ENCODE measurements around the gene WTAP.

GRCh38 chr6:159753081-159753872 is 26.0 kb downstream of the WTAP start:
- no peak for TF ChIP-seq ARNT (IDR thresholded peaks at IDR 0.05)
- TF ChIP-seq FOXM1 (IDR thresholded peaks at IDR 0.05; ENCODE audit: borderline replicate concordance), result no peak
- no peak for TF ChIP-seq FOXK2 (IDR thresholded peaks at IDR 0.05)
- no peak for TF ChIP-seq ELF4 (IDR thresholded peaks at IDR 0.05)
- TF ChIP-seq SP1 (IDR thresholded peaks at IDR 0.05), result no peak
- TF ChIP-seq ZNF384 (IDR thresholded peaks at IDR 0.05), result no peak
- TF ChIP-seq, protein P1, sequence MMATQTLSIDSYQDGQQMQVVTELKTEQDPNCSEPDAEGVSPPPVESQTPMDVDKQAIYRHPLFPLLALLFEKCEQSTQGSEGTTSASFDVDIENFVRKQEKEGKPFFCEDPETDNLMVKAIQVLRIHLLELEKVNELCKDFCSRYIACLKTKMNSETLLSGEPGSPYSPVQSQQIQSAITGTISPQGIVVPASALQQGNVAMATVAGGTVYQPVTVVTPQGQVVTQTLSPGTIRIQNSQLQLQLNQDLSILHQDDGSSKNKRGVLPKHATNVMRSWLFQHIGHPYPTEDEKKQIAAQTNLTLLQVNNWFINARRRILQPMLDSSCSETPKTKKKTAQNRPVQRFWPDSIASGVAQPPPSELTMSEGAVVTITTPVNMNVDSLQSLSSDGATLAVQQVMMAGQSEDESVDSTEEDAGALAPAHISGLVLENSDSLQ (IDR thresholded peaks at IDR 0.05), result no peak
- no peak for TF ChIP-seq CTBP1 (IDR thresholded peaks at IDR 0.05; ENCODE audit: borderline replicate concordance)
